ENCODE measurements around the gene MYCBPAP. TPM values are rescaled to one million over a fixed set of nuclear protein-coding genes. Genes with fewer than 3 reads are reported as not detected.

MYCBPAP gene
- polyA plus RNA-seq, 2 of the 4 experiments (the other 2 are of a cell fraction): 0.93 to 2.5 TPM

- TF ChIP-seq CHD4 (IDR thresholded peaks at IDR 0.05; ENCODE audit: borderline replicate concordance): no peak
- no peak for TF ChIP-seq KDM1A (IDR thresholded peaks at IDR 0.05; ENCODE audit: low read depth)
- TF ChIP-seq ESRRA (IDR thresholded peaks at IDR 0.05; ENCODE audit: borderline replicate concordance, low read length): no peak
- TF ChIP-seq POLR2AphosphoS2 (conservative IDR thresholded peaks at IDR 0.05; ENCODE audit: low read length): no peak
- TF ChIP-seq FOXS1 (CRISPR knock-in tag; IDR thresholded peaks at IDR 0.05): no peak
- TF ChIP-seq EP300 (IDR thresholded peaks at IDR 0.05): no peak
- TF ChIP-seq RAD21 (conservative IDR thresholded peaks at IDR 0.05 in 1 of 2, IDR thresholded peaks at IDR 0.05 in 1 of 2): peak in 1 of 2 experiments; percentile 22; a peak in 1 of 5 replicates
- TF ChIP-seq MYC (IDR thresholded peaks at IDR 0.05; ENCODE audit: borderline replicate concordance, low read length): peak; percentile 19; the same call in 1 of the 2 replicates
- no peak for TF ChIP-seq HOXA7 (CRISPR knock-in tag; IDR thresholded peaks at IDR 0.05)
- no peak for TF ChIP-seq EHF (CRISPR knock-in tag; IDR thresholded peaks at IDR 0.05)
- TF ChIP-seq MAX (IDR thresholded peaks at IDR 0.05): peak; percentile 81
- TF ChIP-seq TP53 (CRISPR knock-in tag; IDR thresholded peaks at IDR 0.05): no peak
- TF ChIP-seq ZNF302 (CRISPR knock-in tag; IDR thresholded peaks at IDR 0.05): no peak
- peak in 1 of 2 experiments; percentile 90; a peak in 3 of 5 replicates for TF ChIP-seq JUN (IDR thresholded peaks at IDR 0.05)
- peak; percentile 92 for TF ChIP-seq POLR2A (IDR thresholded peaks at IDR 0.05; ENCODE audit: low read length)
- no peak for TF ChIP-seq RCOR1 (IDR thresholded peaks at IDR 0.05; ENCODE audit: low read depth, low read length)
Measured at GRCh38 chr17:50541716-50542688, 33.8 kb downstream of the MYCBPAP start (continued).

- Histone ChIP-seq H3K4me3 (peak overlapping the region; percentile 51), H3K27ac (peak overlapping the region; percentile 85 to 90), H3K9me3 (no peaks in the 10 kb centered on the region), H3K4me1 (peaks cover 53% of the 10 kb centered on the region), H3K4me2 (peak overlapping the region; percentile 97)
- POLR2A ChIA-PET: interaction anchor here (0.7 to 2.6 kb wide), 16 partner anchors 8 to 323 kb away, joined by 3 to 24 read pairs (median 4); partner anchors contain the start of genes CACNA1G, EPN3, LUC7L3 and TOB1
- ATAC-seq (peak; percentile 22 to 53; a peak in 5 of 6 replicates), FAIRE-seq (peak; percentile 86), DNase-seq (ENCODE audit: low read depth in 1 of 2, low spot score in 1 of 2) (peak; percentile 77 to 82)
- WGBS (ENCODE audit: missing lambda C conversion rate): 40% methylated on average over 16 of the region's 16 CpGs
- CTCF ChIA-PET: interaction anchor here (0.6 to 23.7 kb wide), 25 partner anchors 8 to 407 kb away, joined by 3 to 753 read pairs (median 4); partner anchors contain the start of genes ANKRD40 and EPN3
- TF ChIP-seq BCL3 (IDR thresholded peaks at IDR 0.05) (no peak), CHD2 (IDR thresholded peaks at IDR 0.05; ENCODE audit: low read length, partially characterized antibody) (no peak), EHMT2 (IDR thresholded peaks at IDR 0.05; ENCODE audit: low read depth) (no peak), ESRRA (IDR thresholded peaks at IDR 0.05; ENCODE audit: borderline replicate concordance, low read length) (no peak), GATA3 (IDR thresholded peaks at IDR 0.05; ENCODE audit: borderline replicate concordance) (no peak), BHLHE40 (IDR thresholded peaks at IDR 0.05; ENCODE audit: low read depth, low read length) (peak; percentile 45), RAD21 (conservative IDR thresholded peaks at IDR 0.05 in 1 of 2, IDR thresholded peaks at IDR 0.05 in 1 of 2) (no peak), RCOR1 (IDR thresholded peaks at IDR 0.05; ENCODE audit: low read depth, low read length) (no peak), USF2 (IDR thresholded peaks at IDR 0.05) (peak; percentile 92), MAFK (IDR thresholded peaks at IDR 0.05; ENCODE audit: partially characterized antibody) (peak; percentile 40), ZNF302 (CRISPR knock-in tag; IDR thresholded peaks at IDR 0.05) (0 out of 2 replicates have a peak, but pooled peaks have one; percentile 40), FOXS1 (CRISPR knock-in tag; IDR thresholded peaks at IDR 0.05) (no peak), MAX (IDR thresholded peaks at IDR 0.05) (peak; percentile 83), HOXA7 (CRISPR knock-in tag; IDR thresholded peaks at IDR 0.05) (no peak), EP300 (IDR thresholded peaks at IDR 0.05) (no peak), KDM1A (IDR thresholded peaks at IDR 0.05; ENCODE audit: low read depth) (no peak), HDAC2 (IDR thresholded peaks at IDR 0.05) (no peak), ZFP36 (IDR thresholded peaks at IDR 0.05; ENCODE audit: borderline replicate concordance, partially characterized antibody) (peak; percentile 68), NPAS2 (CRISPR knock-in tag; IDR thresholded peaks at IDR 0.05; ENCODE audit: borderline replicate concordance) (peak; percentile 28; the same call in 1 of the 2 replicates), RNF2 (IDR thresholded peaks at IDR 0.05; ENCODE audit: borderline replicate concordance, low read depth) (no peak), E2F6 (IDR thresholded peaks at IDR 0.05; ENCODE audit: borderline replicate concordance, low read depth) (0 out of 2 replicates have a peak, but pooled peaks have one; percentile 54), HOXB13 (CRISPR knock-in tag; IDR thresholded peaks at IDR 0.05; ENCODE audit: low read depth) (no peak)
- TF ChIP-seq, protein P1, sequence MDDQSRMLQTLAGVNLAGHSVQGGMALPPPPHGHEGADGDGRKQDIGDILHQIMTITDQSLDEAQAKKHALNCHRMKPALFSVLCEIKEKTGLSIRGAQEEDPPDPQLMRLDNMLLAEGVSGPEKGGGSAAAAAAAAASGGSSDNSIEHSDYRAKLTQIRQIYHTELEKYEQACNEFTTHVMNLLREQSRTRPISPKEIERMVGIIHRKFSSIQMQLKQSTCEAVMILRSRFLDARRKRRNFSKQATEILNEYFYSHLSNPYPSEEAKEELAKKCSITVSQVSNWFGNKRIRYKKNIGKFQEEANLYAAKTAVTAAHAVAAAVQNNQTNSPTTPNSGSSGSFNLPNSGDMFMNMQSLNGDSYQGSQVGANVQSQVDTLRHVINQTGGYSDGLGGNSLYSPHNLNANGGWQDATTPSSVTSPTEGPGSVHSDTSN (IDR thresholded peaks at IDR 0.05): no peak
Measured at GRCh38 chr17:50542795-50543774, 34.8 kb downstream of the MYCBPAP start.

All from A549 (cell line).